GM12878 (cell line): Measurements from ENCODE around the gene UTP14A. TPM values are rescaled to one million over a fixed set of nuclear protein-coding genes. Genes with fewer than 3 reads are reported as not detected.
A peak's percentile ranks its signal among the peaks of the same experiment; 100 is the strongest.

Source experiments
- ATAC-seq: fragments of 200-7000 bp; cut with Tn5 transposase; 3 replicates; pipeline ENCODE4 v1.9.1; 2020; ENCODE audit warnings: mild to moderate bottlenecking, moderate library complexity
- BruUV-seq: library from RNA; stranded (reverse); fragments of 400-500 nt; replicated peaks from 2 replicates; lab custom pipeline; 2021; lab: Mats Ljungman, UMichigan
- CTCF ChIA-PET: fragments of 300-600 bp; sonication (Branson Sonifier 250); formaldehyde crosslinking; extraction: SDS; loops from one replicate; lab custom pipeline; 2021; ENCODE audit warnings: inconsistent platforms; lab: Yijun Ruan, JAX
- POLR2A ChIA-PET: fragments of 350-600 bp; formaldehyde crosslinking; extraction: SDS; loops from one replicate; lab custom pipeline; 2021; ENCODE audit warnings: inconsistent platforms; lab: Charles Lee
- RAD21 ChIA-PET: fragments of 300-600 bp; sonication (Branson Sonifier 250); formaldehyde crosslinking; loops from one replicate; lab custom pipeline; 2023; ENCODE audit warnings: antibody characterized with exemption; ENCODE audit not compliant: unreplicated experiment; lab: Charles Lee
- SMC1A ChIA-PET: fragments of 300-600 bp; sonication (Branson Sonifier 250); formaldehyde crosslinking; loops from one replicate; lab custom pipeline; 2023; ENCODE audit not compliant: unreplicated experiment, uncharacterized antibody; lab: Charles Lee
- DNase-seq: peaks from one replicate; pipeline ENCODE4 v3.0.0-alpha.2; 2011; ENCODE audit warnings: low read depth, low spot score
- FAIRE-seq: peaks from 3 replicates; lab custom pipeline; 2011; peaks lifted over from hg19 to GRCh38; lab: Jason Lieb, UNC
- H2AFZ ChIP-seq: 2 replicates; pipeline ENCODE4 v1.6.0; 2011; ENCODE audit warnings: low read depth, low read length, control low read depth; ENCODE audit not compliant: control insufficient read depth
- H3K27ac ChIP-seq: 2 replicates; pipeline ENCODE4 v1.5.1; 2011; ENCODE audit warnings: control low read depth; ENCODE audit not compliant: control insufficient read depth, insufficient read depth
- H3K27me3 ChIP-seq, 2 experiments: replicated peaks in 1 of 2; 2 replicates each; pipeline versions ENCODE4 v1.6.0 to v1.6.1; 2011; ENCODE audit warnings: low read length in 1 of 2; ENCODE audit not compliant: control insufficient read depth in 2 of 2, insufficient read depth in 2 of 2
- H3K36me3 ChIP-seq, 2 experiments: 2 replicates each; pipeline ENCODE4 v1.5.1; 2011; ENCODE audit warnings: low read length in 1 of 2; ENCODE audit not compliant: control insufficient read depth in 2 of 2, insufficient read depth in 2 of 2
- H3K4me1 ChIP-seq: 2 replicates; pipeline ENCODE4 v1.6.1; 2011; ENCODE audit warnings: mild to moderate bottlenecking, low read length, moderate library complexity, mixed read lengths; ENCODE audit not compliant: control insufficient read depth, insufficient read depth
- H3K4me2 ChIP-seq: 2 replicates; pipeline ENCODE4 v1.6.0; 2011; ENCODE audit warnings: control low read depth; ENCODE audit not compliant: control insufficient read depth, insufficient read depth
- H3K4me3 ChIP-seq: fragments of 200-600 bp; sonication (generic); 2 replicates; pipeline ENCODE4 v1.5.1; 2016
- H3K79me2 ChIP-seq: 2 replicates; pipeline ENCODE4 v1.6.0; 2011; ENCODE audit warnings: low read length; ENCODE audit not compliant: control insufficient read depth, insufficient read depth
- H3K9ac ChIP-seq: 2 replicates; pipeline ENCODE4 v1.8.0; 2011; ENCODE audit warnings: low read length, control low read depth, mixed read lengths; ENCODE audit not compliant: control insufficient read depth, insufficient read depth
- H3K9me3 ChIP-seq: replicated peaks from 3 replicates; pipeline ENCODE4 v1.5.1; 2011; ENCODE audit warnings: mild to moderate bottlenecking, low read length; ENCODE audit not compliant: control insufficient read depth, insufficient read depth
- H4K20me1 ChIP-seq: 2 replicates; pipeline ENCODE4 v1.6.0; 2011; ENCODE audit not compliant: control insufficient read depth, insufficient read depth
- BHLHE40 ChIP-seq, 2 experiments: fragments of 450-650 bp in 1 of 2; IDR thresholded peaks; 2 replicates each; pipeline ENCODE4 v1.6.1; 2011 to 2017; ENCODE audit warnings: low read depth in 2 of 2, borderline replicate concordance in 1 of 2, improper control_type of control experiment in 1 of 2, low read length in 1 of 2, mild to moderate bottlenecking in 1 of 2
- CREB1 ChIP-seq: IDR thresholded peaks from 2 replicates; pipeline ENCODE4 v1.6.1; 2012; ENCODE audit warnings: low read depth, mild to moderate bottlenecking, inconsistent platforms
- E4F1 ChIP-seq: fragments of 450-650 bp; IDR thresholded peaks from 2 replicates; pipeline ENCODE4 v1.6.1; 2018; ENCODE audit warnings: borderline replicate concordance, mild to moderate bottlenecking; ENCODE audit not compliant: partially characterized antibody
- MTA2 ChIP-seq: fragments of 450-650 bp; IDR thresholded peaks from 2 replicates; pipeline ENCODE4 v1.6.1; 2016; ENCODE audit warnings: low read depth, mild to moderate bottlenecking, moderate library complexity
- MXI1 ChIP-seq: fragments of 150-350 bp; IDR thresholded peaks from 2 replicates; pipeline ENCODE4 v1.6.1; 2011; ENCODE audit warnings: low read depth, mild to moderate bottlenecking, inconsistent platforms, low read length, improper control_type of control experiment
- PAX8 ChIP-seq: fragments of 450-650 bp; IDR thresholded peaks from 2 replicates; pipeline ENCODE4 v1.6.1; 2017; ENCODE audit warnings: mild to moderate bottlenecking, moderate library complexity
- SREBF1 ChIP-seq: IDR thresholded peaks from 2 replicates; pipeline ENCODE4 v1.6.1; 2012; ENCODE audit warnings: mild to moderate bottlenecking, low read length
- SRF ChIP-seq, 2 experiments: IDR thresholded peaks; 2 replicates each; pipeline ENCODE4 v1.6.1; 2011; ENCODE audit warnings: low read depth in 2 of 2, low read length in 2 of 2, mild to moderate bottlenecking in 1 of 2, moderate library complexity in 1 of 2
- USF2 ChIP-seq: IDR thresholded peaks from 2 replicates; pipeline ENCODE4 v1.6.1; 2011; ENCODE audit warnings: low read depth, low read length, improper control_type of control experiment, borderline replicate concordance
- ZNF622 ChIP-seq: fragments of 450-650 bp; IDR thresholded peaks from 2 replicates; pipeline ENCODE4 v1.6.1; 2017; ENCODE audit warnings: mild to moderate bottlenecking, inconsistent platforms
- WGBS: methylation state at CpG from one replicate; pipeline ENCODE4 v1.1.6; 2016; ENCODE audit warnings: low lambda C conversion rate; ENCODE audit not compliant: insufficient replicate concordance, insufficient coverage; ENCODE audit errors: missing lambda C conversion rate; 5-methylcytosine and 5-hydroxymethylcytosine counted together
- in situ Hi-C: fragments of 300-500 bp; cut with MboI; formaldehyde crosslinking; loops from 9 replicates; pipeline ENCODE4 v1.14.3; 2018; ENCODE audit warnings: mixed read lengths
- intact Hi-C: fragments of 100-400 bp; cut with micrococcal nuclease; formaldehyde crosslinking; loops from one replicate; pipeline ENCODE4 v1.14.2; 2022; ENCODE audit not compliant: unreplicated experiment
- polyA plus RNA-seq, 11 experiments: library from polyadenylated mRNA; depleted of rRNA in 4 of 11; unstranded in 6 of 11; stranded (reverse) in 5 of 11; fragments of >200 nt; fragmentation: Nextera tagmentation in 4 of 11; fragmentation: Illumina TruSeq in 1 of 11; extraction: Ambion mirVana in 4 of 11; extraction: Trizol in 1 of 11; gene quantifications; 1 replicate in 1 of 11; 2 replicates in 10 of 11; pipeline versions ENCODE4 v1.2.1 to v1.2.3, GENCODE V29; 2011 to 2016; ENCODE audit warnings: inconsistent platforms in 2 of 11, missing spikeins in 2 of 11, low read depth in 1 of 11
- total RNA-seq, 4 experiments: library from RNA; depleted of rRNA in 3 of 4; stranded (reverse); fragments of >200 nt in 3 of 4; fragmentation: Illumina TruSeq in 1 of 4; extraction: Trizol in 1 of 4; gene quantifications; 2 replicates each; pipeline versions ENCODE4 v1.2.1 to v1.2.3, GENCODE V29; 2013 to 2021

UTP14A gene
- total and polyA plus RNA-seq, 10 of the 15 experiments (the other 5 are each of a cell fraction or from before 2014, with no cell fraction given): 16.9 to 49.8 (median 31.4) TPM

DNA sequence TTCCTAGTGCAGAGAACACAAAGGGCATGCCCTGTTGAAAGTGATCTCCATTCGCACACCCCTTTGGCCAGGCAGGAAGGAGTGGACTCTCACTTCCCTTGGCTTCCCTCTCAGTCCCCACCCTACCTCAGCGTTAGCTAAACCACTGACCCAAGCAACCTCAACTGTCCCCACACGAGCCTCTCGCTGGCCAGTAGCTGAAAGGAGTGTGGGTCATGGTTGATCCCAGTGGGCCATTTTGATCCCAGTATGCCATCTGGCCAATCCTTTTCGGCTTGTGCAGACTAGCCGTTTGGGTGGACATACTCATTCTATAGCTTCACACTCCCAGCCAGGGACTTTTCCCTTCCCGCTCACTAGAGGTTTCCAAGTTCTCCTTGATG lies 52.1 kb downstream of the UTP14A start (continued):
- TF ChIP-seq E4F1 (no peak), SRF (IDR thresholded peaks at IDR 0.05; ENCODE audit: low read depth in 2 of 2, low read length in 2 of 2) (no peak), MTA2 (no peak), USF2 (no peak), CREB1 (no peak), MXI1 (no peak)

DNA sequence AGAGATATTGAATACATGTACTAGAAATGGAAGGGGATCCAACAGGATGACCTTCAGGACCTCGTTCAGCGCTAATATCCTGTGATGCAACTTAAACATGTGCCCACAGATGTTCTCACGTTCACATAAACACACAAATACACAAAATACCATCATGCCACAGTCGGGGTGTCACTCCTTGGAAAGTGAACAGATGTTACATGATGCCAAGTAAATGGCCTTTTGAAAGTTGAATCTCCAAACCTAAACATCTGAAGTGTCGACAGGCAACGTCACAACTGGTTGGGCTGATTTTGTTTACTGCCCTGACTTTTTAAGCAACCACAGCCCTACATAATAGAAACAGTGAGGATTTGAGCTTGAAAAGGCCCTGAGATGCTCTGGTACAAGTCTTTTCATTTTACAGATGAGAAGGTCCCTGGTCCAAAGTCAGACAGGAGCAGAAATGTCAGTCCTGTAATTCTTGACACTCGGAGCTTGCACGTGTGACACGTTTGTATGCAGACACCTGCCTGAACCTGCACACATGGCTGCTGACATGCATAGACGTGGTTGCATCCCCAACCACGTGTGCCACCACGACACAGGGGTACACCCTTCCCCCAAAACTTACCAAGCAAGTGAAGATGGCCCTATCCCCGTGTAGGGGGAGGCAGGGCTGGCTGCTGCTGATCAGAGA lies 53.0 kb downstream of the UTP14A start:
- H3K79me2 ChIP-seq: no peaks in the 10 kb centered on the region
- BruUV-seq: no TSS peak
- no peak overlapping the region for H3K4me2 ChIP-seq
- DNase-seq: no peak
- POLR2A ChIA-PET: interaction anchor here (0.6 kb wide), 1 partner anchor 26 kb away, joined by 6 read pairs; no protein-coding TSS in a partner anchor
- no peaks in the 10 kb centered on the region for H3K9me3 ChIP-seq
- H3K27me3 ChIP-seq: no peaks in the 10 kb centered on the region
- no peak for ATAC-seq
- CTCF ChIA-PET: interaction anchor here (0.6 to 1.5 kb wide), 2 partner anchors 21 to 70 kb away, joined by 3 read pairs; no protein-coding TSS in a partner anchor
- H3K4me3 ChIP-seq: no peak overlapping the region
- intact Hi-C loops (no loop called here), in situ Hi-C loops (no loop called here)
- SMC1A ChIA-PET: no interaction called here
- TF ChIP-seq ZNF622: no peak
- TF ChIP-seq PAX8: no peak
- TF ChIP-seq SREBF1: no peak
- TF ChIP-seq BHLHE40 (IDR thresholded peaks at IDR 0.05; ENCODE audit: borderline replicate concordance in 1 of 2, low read depth in 2 of 2, low read length in 1 of 2): 0 out of 4 replicates have a peak, but pooled peaks of 1 of the 2 experiments have one; percentile 23
- 32% methylated on average over 13 of the region's 13 CpGs for WGBS
- no peak overlapping the region for H3K9ac ChIP-seq
- no peak overlapping the region for H3K27ac ChIP-seq
- H3K4me1 ChIP-seq: peaks cover 7% of the 10 kb centered on the region
- H3K36me3 ChIP-seq: no peaks in the 10 kb centered on the region
- RAD21 ChIA-PET: no interaction called here
- no peak overlapping the region for H2AFZ ChIP-seq
- FAIRE-seq: no peak
- H4K20me1 ChIP-seq: no peaks in the 10 kb centered on the region
